ENCODE measurements around the gene NAALAD2. TPM values are rescaled to one million over a fixed set of nuclear protein-coding genes. Genes with fewer than 3 reads are reported as not detected.

The NAALAD2 gene
- total and polyA plus RNA-seq, 10 donors: 0.67 to 12.3 (median 4.5) TPM

- H3K4me1 ChIP-seq: peaks cover 29 to 79% (median 54%) of the 10 kb centered on the region in 6 donors
- H3K9me3 ChIP-seq: no peaks in the 10 kb centered on the region
- peaks cover 0 to 33% (median 5%) of the 10 kb centered on the region in 6 donors for H3K36me3 ChIP-seq
- H3K4me3 ChIP-seq: no peak overlapping the region
- H3K27me3 ChIP-seq (replicated peaks in 1 of 7): no peaks in the 10 kb centered on the region
- intact Hi-C loops (cut with DNase I; ENCODE audit: low total_unique reads): no loop called here
- no peak overlapping the region for H3K27ac ChIP-seq
- TF ChIP-seq CTCF (IDR thresholded peaks at IDR 0.05 in 8 of 11, conservative IDR thresholded peaks at IDR 0.05 in 3 of 11) (no peak), POLR2AphosphoS5 (IDR thresholded peaks at IDR 0.05) (no peak), POLR2A (IDR thresholded peaks at IDR 0.05) (no peak)
- 86 to 97% (median 96%) methylated on average over 6 of the region's 6 CpGs for WGBS, 5 donors
- no peak for DNase-seq
Measured at GRCh38 chr11:90219438-90219837, 85.0 kb downstream of the NAALAD2 start.

GRCh38 chr11:90220391-90220790 lies 85.9 kb downstream of the NAALAD2 start:
- intact Hi-C loops (cut with DNase I; ENCODE audit: low total_unique reads): no loop called here
- no peaks in the 10 kb centered on the region for H3K27me3 ChIP-seq (replicated peaks in 1 of 7)
- H3K4me1 ChIP-seq: peaks cover 29 to 89% (median 52%) of the 10 kb centered on the region in 6 donors
- no peak for TF ChIP-seq POLR2A (IDR thresholded peaks at IDR 0.05)
- peaks cover 0 to 23% (median 5%) of the 10 kb centered on the region in 6 donors for H3K36me3 ChIP-seq
- DNase-seq: no peak
- H3K9me3 ChIP-seq: no peaks in the 10 kb centered on the region
- H3K4me3 ChIP-seq: peak overlapping the region in 2 of 8 donors; percentile 73 to 81
- H3K27ac ChIP-seq: no peak overlapping the region
- WGBS, 5 donors: 56 to 90% (median 65%) methylated on average over 1 of the region's 1 CpG

- Histone ChIP-seq H3K36me3 (peaks cover 0 to 9% (median under 1%) of the 10 kb centered on the region in 6 donors), H3K27me3 (replicated peaks in 1 of 7) (no peaks in the 10 kb centered on the region), H3K27ac (peak overlapping the region; percentile 87 to 96 (median 92)), H3K4me1 (peaks cover 29 to 76% (median 52%) of the 10 kb centered on the region in 6 donors), H3K9me3 (no peaks in the 10 kb centered on the region), H3K4me3 (peak overlapping the region; percentile 52 to 89 (median 80))
- 10 to 14% (median 11%) methylated on average over 16 of the region's 16 CpGs for WGBS, 5 donors
- TF ChIP-seq POLR2AphosphoS5 (IDR thresholded peaks at IDR 0.05) (no peak), POLR2A (IDR thresholded peaks at IDR 0.05) (no peak), CTCF (IDR thresholded peaks at IDR 0.05 in 8 of 11, conservative IDR thresholded peaks at IDR 0.05 in 3 of 11) (no peak)
- DNase-seq: no peak
- intact Hi-C loops (cut with DNase I; ENCODE audit: low total_unique reads): no loop called here
Measured at GRCh38 chr11:90221803-90222458, 87.5 kb downstream of the NAALAD2 start.

GRCh38 chr11:90222459-90223247 lies 88.2 kb downstream of the NAALAD2 start, which contains the start of gene CHORDC1:
TSS of gene CHORDC1 (minus strand) at chr11:90223049. CDS start at chr11:90222954, 95 bp downstream.
- TF ChIP-seq CTCF (IDR thresholded peaks at IDR 0.05 in 8 of 11, conservative IDR thresholded peaks at IDR 0.05 in 3 of 11): no peak
- peak; percentile 95 to 99 (median 97) for TF ChIP-seq POLR2AphosphoS5 (IDR thresholded peaks at IDR 0.05)
- TF ChIP-seq POLR2A (IDR thresholded peaks at IDR 0.05): peak in 2 of 3 donors; percentile 8 to 91
- intact Hi-C loops (cut with DNase I; ENCODE audit: low total_unique reads): no loop called here
- no peaks in the 10 kb centered on the region for H3K27me3 ChIP-seq (replicated peaks in 1 of 7)
- WGBS, 5 donors: 0 to 1% (median 0%) methylated on average over 37 to 71 of the region's 71 CpGs
- peak within 1 kb of the TSS; percentile 87 to 96 (median 92) for H3K27ac ChIP-seq
- peak within 1 kb of the TSS; percentile 52 to 89 (median 80) for H3K4me3 ChIP-seq
- H3K9me3 ChIP-seq: no peaks in the 10 kb centered on the region
- peaks cover 0 to 1% (median 0%) of the 10 kb centered on the region in 6 donors for H3K36me3 ChIP-seq
- peaks cover 29 to 69% (median 48%) of the 10 kb centered on the region in 6 donors for H3K4me1 ChIP-seq
- DNase-seq: peak; percentile 97

Measured in spleen (tissue), 11 donors.